ENCODE results near the gene TFPI.

The TFPI gene

DNA sequence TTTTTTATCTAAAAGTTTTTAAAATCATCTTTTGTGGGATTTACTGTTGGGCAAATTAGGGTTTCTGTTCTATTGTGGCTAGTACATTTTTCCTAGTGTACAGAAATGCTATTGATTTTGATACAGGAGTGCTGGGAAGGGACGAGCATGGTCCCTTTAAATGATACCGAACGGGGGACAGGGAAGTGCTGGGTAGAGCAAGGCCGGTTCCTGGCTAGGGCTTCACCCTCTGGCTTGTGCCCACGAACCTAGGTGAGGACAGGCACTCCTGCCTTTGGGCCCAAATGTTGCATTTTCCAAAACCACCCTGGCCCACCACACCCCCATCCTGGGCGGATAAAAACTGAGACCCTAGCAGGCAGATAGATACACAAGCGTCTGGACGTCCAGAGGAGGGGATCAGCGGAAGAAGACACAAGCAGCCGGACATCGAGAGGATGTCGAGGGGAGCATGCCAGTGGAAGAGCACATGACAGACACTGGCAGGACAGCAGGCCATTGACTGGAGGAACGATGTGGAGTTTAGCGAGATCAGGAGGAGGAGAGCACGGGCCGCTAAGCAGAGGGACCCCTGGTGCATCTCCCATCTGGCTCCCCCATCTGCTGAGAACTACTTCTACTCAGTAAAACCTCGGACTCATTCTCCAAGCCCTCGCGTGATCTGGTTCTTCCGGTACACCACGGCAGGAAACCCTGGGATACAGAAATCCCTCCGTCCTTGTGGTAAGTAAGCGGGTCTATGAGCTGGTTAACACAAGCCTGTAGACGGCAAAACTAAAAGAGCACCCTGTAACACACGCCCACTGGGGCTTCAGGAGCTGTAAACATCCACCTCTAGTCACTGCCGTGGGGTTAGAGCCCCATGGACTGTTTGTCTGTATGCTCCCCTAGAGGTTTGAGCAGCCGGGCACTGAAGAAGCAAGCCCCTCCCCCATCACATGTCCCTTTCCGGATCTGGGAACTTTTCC lies 92.7 kb downstream of the TFPI start:
- no peak for DNase-seq

DNA sequence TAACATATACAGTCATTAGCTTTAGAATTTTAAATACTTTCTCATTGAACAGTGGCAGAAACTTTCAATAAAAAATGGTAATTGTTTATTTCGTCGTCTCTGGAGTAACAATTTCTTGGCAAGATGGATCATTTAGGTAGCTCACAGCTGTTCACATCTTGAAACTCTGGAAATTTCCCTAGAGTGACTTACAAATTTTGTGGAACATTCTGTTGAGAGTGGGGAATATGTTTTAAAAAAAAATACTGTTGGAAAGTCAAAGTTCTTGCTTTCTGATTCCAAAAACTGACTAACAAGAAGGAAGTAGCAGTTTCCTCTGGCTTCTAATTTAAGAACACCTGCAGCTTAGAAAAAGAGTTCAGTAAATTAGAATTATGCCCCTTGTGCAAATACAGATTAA lies 95.0 kb downstream of the TFPI start:
- DNase-seq: no peak

DNA sequence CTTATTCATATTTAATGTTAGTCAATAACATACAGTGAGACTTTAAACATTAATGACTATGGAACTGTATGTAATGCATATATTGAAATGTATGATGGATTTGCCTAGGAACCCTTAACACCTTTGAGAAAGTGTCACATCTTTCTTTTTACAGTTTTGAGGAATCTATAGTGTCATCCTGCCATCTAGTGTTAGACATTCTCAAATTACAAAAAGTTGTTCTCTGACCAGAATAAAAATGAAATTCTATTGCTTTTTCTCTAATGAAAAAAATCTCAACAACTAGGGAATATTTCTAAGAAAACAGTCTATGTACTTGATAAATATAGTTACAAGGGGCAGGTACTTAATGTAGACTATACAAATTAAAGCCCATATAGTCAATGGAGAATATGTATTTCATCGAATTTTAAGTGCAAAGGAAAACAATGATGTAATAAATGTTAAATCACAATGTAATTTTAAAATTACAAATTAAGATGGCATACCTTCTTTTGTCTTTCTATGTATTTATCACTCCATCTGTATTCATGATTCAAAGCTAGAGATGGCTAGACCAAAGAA lies 101.1 kb downstream of the TFPI start:
- DNase-seq: peak; percentile 49

DNA sequence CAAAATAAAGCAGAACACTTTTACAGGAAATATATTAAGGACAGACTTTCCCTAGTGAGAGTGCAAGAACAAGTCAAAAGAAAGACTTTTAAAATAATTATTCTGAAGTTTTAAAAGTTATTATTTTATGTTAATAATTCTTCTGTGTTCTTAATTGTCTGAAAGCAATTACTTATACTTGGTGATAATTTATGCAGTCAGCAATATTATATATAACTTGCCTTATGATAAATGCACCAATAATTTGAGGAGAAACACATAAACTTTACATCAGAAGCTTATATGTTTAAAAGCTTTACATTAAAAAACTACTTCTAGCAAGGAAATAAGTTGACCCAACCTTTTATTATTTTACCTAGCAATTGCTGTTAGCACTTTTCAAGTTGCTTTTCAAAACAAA lies 102.7 kb downstream of the TFPI start:
- no peak for DNase-seq

DNA sequence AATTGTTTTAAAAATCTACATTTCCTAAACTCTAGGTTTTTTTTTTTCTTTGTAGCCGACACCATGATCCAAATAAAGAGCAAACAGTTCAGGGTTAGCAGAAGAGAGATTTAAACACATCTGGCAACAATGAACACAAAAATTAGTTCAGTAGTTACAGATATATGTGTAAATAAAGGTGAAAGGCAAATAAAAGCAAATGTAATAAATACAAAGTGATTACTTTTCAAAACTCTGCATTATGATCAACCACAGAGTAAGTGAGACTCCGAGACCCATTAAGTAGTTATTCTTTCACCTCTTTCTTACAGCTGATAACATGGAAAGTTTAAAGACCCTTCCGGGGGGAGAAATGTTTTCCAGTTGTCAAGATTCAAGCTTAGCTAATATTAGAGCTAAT lies 106.9 kb downstream of the TFPI start:
- DNase-seq: no peak

DNA sequence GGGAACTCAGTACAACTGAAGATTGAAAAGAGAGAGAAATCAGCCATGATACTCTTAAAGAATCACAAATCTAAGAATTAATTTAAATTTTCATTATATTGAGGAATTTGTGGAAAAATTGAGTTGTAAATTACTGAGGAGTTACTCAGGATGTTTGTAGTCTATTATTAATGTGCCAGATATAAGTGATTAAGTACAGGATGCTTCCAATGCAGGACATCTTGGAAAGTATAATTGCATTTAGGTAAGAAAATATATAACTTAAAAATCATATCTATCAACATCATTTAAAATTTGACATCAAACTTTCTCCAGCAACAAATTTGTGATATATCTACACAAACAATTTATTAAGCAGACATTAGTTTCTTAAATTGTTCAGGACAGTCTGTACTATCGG lies 107.5 kb downstream of the TFPI start:
- no peak for DNase-seq

- no peak for DNase-seq
Observed at GRCh38 chr2:187445051-187445450, 109.2 kb downstream of the TFPI start.

- no peak for DNase-seq
Observed at GRCh38 chr2:187442778-187443177, 111.5 kb downstream of the TFPI start.

GRCh38 chr2:187442378-187442777 lies 111.9 kb downstream of the TFPI start:
- DNase-seq: no peak

DNA sequence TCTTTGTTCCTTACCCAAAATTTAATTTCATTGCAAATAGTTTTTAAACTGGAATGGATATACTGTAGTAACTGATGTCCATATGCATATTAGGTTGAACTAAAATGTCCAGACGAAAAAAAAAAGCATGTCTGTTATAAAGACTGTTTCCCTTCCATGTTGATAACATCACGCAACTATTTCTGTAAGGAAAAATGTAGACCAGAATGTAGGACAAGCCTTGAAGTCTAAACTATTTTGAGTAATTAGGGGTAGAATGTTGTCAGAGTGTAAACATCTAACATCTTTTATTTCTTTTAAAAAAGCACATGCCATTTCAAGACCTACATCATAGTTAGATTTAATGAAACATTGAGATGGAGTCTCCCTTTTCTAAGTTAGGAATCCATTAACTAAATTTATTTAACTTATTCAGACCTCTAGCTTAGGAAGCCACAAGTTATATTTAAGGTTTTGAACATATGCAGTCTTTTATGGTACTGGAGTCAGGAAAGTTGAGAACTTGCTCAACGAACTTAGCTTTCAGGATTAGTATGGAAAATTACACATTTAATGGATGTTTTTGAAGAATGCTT lies 114.0 kb downstream of the TFPI start:
- DNase-seq: no peak

- no peak for DNase-seq
Observed at GRCh38 chr2:187438455-187438854, 115.8 kb downstream of the TFPI start.

- no peak for DNase-seq
Observed at GRCh38 chr2:187435756-187436155, 118.5 kb downstream of the TFPI start.

- no peak for DNase-seq
Observed at GRCh38 chr2:187435078-187435477, 119.2 kb downstream of the TFPI start.

DNA sequence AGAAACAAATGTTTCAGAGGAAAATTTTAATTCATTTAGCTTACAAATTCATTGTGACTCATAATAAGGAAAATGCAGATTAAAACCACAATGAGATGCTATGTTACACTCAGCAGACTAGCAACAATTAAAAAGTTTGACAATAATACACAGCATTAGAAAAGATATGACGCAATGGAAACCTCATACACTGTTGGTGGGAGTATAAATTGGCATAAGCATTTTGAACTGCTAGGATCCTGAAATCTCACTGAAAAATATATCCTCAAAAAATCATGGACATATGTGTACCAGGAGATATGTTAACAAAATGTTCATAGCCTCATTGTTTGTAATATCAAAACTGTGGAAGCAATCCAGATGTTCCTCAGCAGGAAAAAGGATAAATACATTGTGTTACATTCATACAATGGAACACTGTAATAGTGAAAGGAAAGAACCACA lies 119.9 kb downstream of the TFPI start:
- DNase-seq: no peak

DNA sequence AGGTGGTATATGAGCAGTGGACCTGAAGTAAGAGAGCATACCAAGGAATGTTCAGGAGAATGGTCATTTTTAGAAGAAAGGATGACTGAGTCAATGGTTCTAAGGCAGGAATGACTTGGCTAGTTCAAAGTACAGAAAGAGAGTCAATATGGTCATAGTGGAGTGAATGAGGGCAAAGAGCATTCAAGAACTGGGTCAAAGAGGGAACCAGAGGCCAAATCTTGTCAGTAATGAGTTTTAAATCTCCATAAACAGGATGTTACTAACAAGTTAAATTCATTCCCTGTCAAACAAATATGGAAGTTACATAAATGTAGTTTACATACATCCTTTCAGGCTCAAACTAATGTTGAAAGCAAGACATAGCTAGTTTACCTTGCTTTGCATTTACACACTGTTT lies 122.3 kb downstream of the TFPI start:
- DNase-seq: no peak

DNA sequence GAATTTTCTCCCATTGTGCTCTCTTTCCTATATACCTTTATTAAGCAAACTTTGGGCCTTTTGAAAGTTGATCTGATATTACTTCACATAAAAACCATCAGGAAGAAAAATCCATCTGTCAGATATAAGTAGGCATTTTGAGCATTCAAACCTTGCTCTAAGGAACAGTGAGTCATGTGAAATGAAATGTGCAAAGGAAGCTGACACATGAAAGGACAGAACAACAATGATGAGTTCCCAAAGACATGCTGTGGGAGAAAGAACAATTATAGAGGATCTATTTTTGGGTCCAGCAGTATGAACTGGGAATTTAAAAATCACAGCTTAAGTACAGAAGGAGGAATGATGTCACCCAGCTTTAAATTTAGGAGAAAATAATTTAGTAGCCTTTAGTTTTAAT lies 124.2 kb downstream of the TFPI start:
- DNase-seq: no peak

DNA sequence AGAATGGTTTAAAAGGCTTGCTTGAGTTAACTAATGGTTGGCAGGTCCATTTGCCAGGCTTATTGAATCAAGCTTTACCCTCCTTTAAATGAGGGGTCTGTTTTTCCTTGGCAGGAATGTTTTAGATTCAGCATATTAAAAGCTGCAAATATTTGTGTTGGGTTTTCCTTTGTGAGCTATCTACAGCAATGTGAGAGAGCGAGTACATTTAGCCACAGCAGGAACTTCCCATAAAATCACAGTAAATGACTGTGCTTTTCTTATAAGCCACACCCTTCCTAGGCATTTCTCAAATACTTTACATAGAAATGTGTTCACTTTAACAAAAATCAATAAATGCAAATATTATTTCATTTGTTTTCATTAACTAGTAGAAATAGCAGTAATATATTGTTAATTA lies 130.1 kb downstream of the TFPI start:
- no peak for DNase-seq

DNA sequence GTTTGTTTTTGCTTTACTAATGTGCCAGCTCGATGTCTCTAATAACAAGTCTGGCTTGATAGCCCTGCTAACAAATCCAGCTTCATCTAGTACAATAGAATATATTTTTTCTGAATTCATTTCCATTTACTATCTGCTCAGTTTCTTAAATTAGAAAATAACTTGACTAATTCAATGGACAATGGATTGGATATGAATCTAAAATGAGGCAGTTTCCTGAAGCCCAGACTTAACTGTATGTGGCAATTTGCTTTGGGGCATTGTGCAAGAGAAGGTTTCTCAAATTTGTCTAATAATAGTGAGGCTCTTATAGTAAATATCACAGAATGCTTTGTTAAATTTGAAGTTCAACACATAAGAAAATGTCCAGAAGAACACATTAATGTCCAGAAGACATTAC lies 132.0 kb downstream of the TFPI start:
- DNase-seq: no peak

- no peak for DNase-seq
Observed at GRCh38 chr2:187421519-187421918, 132.7 kb downstream of the TFPI start.

GRCh38 chr2:187419808-187420207 lies 134.4 kb downstream of the TFPI start:
- no peak for DNase-seq

GRCh38 chr2:187415449-187415848 lies 138.8 kb downstream of the TFPI start:
- no peak for DNase-seq
